Tibial nerve (tissue), 4 donors: ENCODE measurements around the gene ST6GALNAC6.

ENCODE experiments used
- EP300 ChIP-seq, 2 donors: sonication (generic); formaldehyde crosslinking; IDR thresholded peaks; one replicate each; pipeline ENCODE4 v1.6.1; 2017; ENCODE audit warnings: antibody characterized with exemption in 2 of 2, mild to moderate bottlenecking in 1 of 2
- POLR2A ChIP-seq, 2 donors: fragments of 450-650 bp; IDR thresholded peaks; one replicate each; pipeline ENCODE4 v1.6.1; 2017; ENCODE audit warnings: antibody characterized with exemption in 2 of 2, mild to moderate bottlenecking in 2 of 2, moderate library complexity in 2 of 2
- TF ChIP-seq, protein P1 (sequence below), 5 experiments: fragments of 200-600 bp in 3 of 5; fragments of 450-650 bp in 2 of 5; sonication (generic) in 3 of 5; IDR thresholded peaks; one replicate each; pipeline ENCODE4 v1.5.1; 2016 to 2019; ENCODE audit warnings: antibody characterized with exemption in 5 of 5, mild to moderate bottlenecking in 3 of 5, moderate library complexity in 2 of 5

DNA sequence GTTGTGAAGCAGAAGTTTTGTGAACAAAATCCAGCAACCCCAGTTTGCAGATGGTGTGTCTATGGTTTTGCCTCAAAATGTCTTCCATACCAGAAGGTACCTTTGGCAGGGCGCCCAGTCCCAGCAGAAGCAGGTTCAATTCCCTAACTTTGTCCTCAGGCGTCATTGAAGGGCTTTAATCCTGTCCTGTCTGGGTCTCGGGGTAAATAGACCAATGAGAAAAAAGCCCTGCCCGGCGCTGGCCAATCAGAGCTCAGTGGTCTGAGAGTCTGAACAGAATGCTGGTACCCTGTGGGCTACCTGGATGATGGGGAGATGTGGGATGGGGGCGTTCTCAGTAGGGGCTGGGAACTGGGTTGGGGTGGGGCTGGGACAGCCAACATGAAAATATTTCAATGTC, 23.6 kb upstream of the ST6GALNAC6 start:
- TF ChIP-seq, protein P1, sequence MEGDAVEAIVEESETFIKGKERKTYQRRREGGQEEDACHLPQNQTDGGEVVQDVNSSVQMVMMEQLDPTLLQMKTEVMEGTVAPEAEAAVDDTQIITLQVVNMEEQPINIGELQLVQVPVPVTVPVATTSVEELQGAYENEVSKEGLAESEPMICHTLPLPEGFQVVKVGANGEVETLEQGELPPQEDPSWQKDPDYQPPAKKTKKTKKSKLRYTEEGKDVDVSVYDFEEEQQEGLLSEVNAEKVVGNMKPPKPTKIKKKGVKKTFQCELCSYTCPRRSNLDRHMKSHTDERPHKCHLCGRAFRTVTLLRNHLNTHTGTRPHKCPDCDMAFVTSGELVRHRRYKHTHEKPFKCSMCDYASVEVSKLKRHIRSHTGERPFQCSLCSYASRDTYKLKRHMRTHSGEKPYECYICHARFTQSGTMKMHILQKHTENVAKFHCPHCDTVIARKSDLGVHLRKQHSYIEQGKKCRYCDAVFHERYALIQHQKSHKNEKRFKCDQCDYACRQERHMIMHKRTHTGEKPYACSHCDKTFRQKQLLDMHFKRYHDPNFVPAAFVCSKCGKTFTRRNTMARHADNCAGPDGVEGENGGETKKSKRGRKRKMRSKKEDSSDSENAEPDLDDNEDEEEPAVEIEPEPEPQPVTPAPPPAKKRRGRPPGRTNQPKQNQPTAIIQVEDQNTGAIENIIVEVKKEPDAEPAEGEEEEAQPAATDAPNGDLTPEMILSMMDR (IDR thresholded peaks at IDR 0.05): no peak
- TF ChIP-seq EP300 (IDR thresholded peaks at IDR 0.05): no peak
- no peak for TF ChIP-seq POLR2A (IDR thresholded peaks at IDR 0.05)
